Activated gamma-delta T cell treated with Interleukin-2 at 50 U/mL for 16 hours (primary cell): ENCODE results near the gene ATF5.
"Not testable (repeated sequence)": the region's sequence is repeated elsewhere in the genome, so short reads cannot be mapped to it uniquely, and the experiment has no call there.

Experiments used
- DNase-seq: peaks from one replicate; pipeline ENCODE4 v3.0.0-alpha.2; 2020

ATF5 gene

GRCh38 chr19:49924004-49924880, 4.8 kb upstream of the ATF5 start:
- DNase-seq, result no peak

- DNase-seq, result not testable (repeated sequence)
Measured at GRCh38 chr19:49924881-49925210, 4.2 kb upstream of the ATF5 start.

GRCh38 chr19:49925486-49925885, 3.5 kb upstream of the ATF5 start:
- no peak for DNase-seq

- no peak for DNase-seq
Measured at GRCh38 chr19:49926515-49926914, 2.5 kb upstream of the ATF5 start.

- DNase-seq, result no peak
Measured at GRCh38 chr19:49927526-49928264, 1.3 kb upstream of the ATF5 start.

- peak; percentile 87 for DNase-seq
Measured at GRCh38 chr19:49929611-49930482, 842 bp downstream of the ATF5 start.

GRCh38 chr19:49930483-49931011, 1.5 kb downstream of the ATF5 start:
- no peak for DNase-seq

- no peak for DNase-seq
Measured at GRCh38 chr19:49931293-49932040, 2.5 kb downstream of the ATF5 start.

GRCh38 chr19:49932041-49932451, 3.0 kb downstream of the ATF5 start:
- no peak for DNase-seq

- peak; percentile 56 for DNase-seq
Measured at GRCh38 chr19:49932731-49933131, 3.7 kb downstream of the ATF5 start.

- no peak for DNase-seq
Measured at GRCh38 chr19:49933643-49934042, 4.6 kb downstream of the ATF5 start.

- DNase-seq, result no peak
Measured at GRCh38 chr19:49936549-49936948, 7.5 kb downstream of the ATF5 start.

- peak; percentile 76 for DNase-seq
Measured at GRCh38 chr19:49937750-49938381, 8.9 kb downstream of the ATF5 start.

- no peak for DNase-seq
Measured at GRCh38 chr19:49938662-49939061, 9.7 kb downstream of the ATF5 start.

- no peak for DNase-seq
Measured at GRCh38 chr19:49939721-49940481, 10.9 kb downstream of the ATF5 start.

GRCh38 chr19:49940482-49940791, 11.4 kb downstream of the ATF5 start:
- no peak for DNase-seq

- not testable (repeated sequence) for DNase-seq
Measured at GRCh38 chr19:49944567-49944966, 15.6 kb downstream of the ATF5 start.

GRCh38 chr19:49946415-49946814, 17.4 kb downstream of the ATF5 start:
- DNase-seq, result no peak

GRCh38 chr19:49949742-49950589, 21.0 kb downstream of the ATF5 start:
- DNase-seq, result no peak

GRCh38 chr19:49950590-49950948, 21.6 kb downstream of the ATF5 start:
- no peak for DNase-seq
